ENCODE results near the gene NEGR1.
"Not testable (repeated sequence)": the region's sequence is repeated elsewhere in the genome, so short reads cannot be mapped to it uniquely, and the experiment has no call there.

NEGR1 gene

DNA sequence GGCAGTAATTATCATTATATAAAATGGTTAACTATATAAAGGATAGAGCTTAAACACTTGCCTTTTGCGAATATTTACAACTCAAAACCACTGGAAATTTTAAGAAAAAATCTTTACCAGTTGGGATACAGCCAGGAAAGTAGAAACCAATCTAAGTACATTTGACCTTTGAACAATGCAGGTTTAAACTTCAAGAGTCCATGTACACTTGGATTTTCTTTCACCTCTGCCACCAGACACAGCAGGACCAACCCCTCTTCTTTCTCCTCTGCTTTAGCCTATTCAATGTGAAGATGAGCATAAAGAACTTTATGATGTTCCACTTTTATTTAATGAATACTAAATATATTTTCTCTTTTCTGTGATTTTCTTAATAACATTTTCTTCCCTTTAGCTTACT is 361.1 kb downstream of the NEGR1 start:
- no peak for DNase-seq

DNA sequence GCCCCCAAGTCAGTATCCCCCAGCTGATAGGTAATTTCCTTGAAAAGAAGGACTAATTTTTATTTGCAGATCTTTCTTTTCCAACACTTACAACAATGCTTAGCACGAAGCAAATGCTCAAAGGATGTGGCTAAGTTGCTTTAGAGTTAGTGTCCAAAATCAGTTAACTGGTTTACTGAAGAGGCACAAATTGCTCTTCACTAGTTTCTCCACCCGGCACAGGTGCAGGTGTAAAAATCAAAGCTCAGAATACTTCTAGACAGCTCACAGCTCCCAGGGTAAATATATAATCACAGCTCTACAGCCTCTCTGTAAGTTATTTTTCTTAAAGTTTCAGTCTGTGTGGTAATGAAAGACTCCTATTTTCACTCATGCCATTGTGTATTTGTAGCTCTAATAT is 361.8 kb downstream of the NEGR1 start:
- no peak for DNase-seq

DNA sequence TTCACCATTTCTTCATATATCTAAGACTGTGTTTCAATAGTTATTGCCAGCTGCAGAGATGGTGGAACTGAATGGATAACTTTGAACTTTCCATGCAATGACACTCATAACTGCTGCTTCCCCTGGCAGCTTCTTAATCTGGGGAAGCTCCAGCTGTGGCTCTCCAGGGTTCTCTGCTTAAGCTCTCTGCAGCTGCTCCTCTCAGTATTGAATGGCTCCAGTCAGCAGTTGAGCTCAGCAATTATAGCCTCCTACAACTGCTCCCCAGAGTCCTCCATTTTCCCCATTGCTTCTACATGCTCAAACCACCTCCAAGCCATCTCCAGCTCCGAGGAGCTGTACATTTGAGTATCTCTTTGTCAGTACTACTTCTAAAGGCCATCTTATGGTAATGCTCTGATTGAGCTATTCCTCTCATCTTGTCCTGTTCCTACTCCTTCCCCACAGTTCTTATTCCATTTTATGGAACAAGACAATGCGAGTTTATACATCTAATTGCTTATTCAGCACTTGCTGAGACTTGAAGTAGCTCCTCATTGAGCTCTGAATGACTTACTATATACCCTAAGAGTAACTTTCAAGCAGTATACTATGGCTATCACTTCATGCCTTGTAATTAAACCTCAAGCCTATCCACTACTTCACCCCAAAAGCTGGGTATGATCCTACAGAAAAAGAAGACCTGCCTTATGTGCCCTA is 362.4 kb downstream of the NEGR1 start:
- DNase-seq = no peak

GRCh38 chr1:71918630-71919029 is 363.7 kb downstream of the NEGR1 start:
- no peak for DNase-seq

DNA sequence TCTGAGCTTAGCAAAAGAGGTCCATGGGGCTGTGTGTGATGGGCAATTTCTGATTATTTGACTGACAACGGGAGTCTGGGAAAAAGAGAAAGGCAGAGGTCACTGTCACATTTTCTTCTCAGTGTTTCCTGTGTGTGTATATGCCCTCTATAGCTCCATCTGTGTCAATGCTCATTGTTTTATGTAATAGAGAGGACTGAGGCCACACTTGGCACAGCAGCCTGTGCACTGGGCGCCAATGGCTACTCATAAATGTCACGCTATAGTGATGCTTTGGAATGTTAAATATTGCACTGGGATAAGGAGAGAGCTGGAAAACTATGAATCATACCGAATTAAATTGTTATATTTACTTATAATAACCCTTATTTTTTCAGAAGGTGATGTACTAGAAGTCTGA is 365.4 kb downstream of the NEGR1 start:
- DNase-seq = no peak

DNA sequence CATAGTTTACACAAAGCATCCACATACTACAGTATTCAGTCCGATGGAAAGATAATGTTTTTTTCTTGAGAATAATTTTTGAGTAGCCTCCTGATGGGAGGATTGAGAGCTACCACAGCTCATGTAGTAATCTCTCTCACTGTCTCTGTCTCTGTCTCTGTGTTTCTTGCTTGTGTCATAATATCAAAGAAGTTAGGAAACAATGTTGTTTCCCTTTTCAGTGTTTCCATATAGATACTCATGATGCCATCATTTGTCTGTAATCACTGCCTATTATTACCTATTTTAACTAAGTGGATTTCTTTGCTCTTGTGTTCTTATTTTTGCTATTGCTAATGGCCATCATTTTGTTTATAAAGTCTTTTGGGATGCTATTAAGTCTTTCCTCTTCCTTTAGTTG is 367.7 kb downstream of the NEGR1 start:
- no peak for DNase-seq

- DNase-seq = no peak
Observed at GRCh38 chr1:71908871-71909390, 373.4 kb downstream of the NEGR1 start.

DNA sequence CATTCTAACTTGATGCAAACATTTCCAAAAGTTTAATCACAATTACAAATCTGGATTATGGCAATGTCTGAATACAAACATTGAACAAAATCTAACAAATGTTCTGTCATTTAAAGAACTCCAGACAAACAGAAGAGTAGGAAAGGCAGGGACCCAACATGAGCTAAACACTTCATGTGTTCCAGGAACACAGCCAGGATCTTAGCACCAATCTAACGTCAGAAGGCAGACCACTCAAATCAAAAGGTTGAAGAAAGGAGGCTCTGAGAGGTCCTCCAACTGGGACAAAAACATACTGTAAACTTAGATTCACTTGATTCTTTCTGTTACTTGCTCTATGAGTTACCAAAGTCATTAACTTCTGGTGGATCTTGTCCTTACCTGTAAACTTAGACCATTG is 374.0 kb downstream of the NEGR1 start:
- DNase-seq = no peak

- DNase-seq = no peak
Observed at GRCh38 chr1:71899881-71900280, 382.5 kb downstream of the NEGR1 start.

GRCh38 chr1:71888166-71888565 is 394.2 kb downstream of the NEGR1 start:
- DNase-seq = not testable (repeated sequence)

- no peak for DNase-seq
Observed at GRCh38 chr1:71885171-71885570, 397.2 kb downstream of the NEGR1 start.

DNA sequence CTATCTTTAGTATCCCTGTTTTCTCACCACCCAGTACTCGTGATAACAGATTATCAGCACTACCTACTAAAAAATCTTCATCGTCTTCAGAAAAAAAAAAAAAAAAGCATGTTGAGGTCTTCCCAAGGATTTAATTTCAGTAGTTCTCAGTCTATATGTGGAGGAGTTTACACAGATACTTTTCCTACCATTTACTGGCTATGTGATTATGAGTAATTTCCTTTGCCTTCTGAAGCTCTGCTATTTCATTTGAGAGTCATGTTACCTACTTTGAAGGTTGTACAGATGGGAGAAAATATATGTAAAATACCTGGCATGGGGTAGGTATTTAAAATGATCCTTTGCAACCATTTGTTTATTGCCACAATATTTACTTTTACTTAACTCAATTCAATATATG is 399.7 kb downstream of the NEGR1 start:
- DNase-seq = no peak

DNA sequence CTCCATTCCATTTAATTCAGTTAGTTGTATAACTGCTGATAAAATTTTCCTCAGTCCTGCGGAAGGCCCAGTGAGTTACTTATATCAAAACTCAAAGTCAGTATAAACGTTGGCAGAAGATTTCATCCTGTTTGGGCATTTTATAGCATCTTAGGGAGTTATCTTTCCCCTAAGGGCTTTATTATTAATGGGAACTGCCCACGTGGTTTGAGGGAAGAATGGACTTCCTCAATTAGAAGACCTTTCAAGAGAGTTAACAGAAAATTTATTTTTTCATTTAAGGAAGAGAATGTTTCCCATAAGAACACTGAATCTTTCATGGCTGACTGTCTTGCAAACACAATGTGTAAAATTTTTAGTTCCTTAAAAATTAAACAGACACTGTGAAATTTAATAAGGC is 400.1 kb downstream of the NEGR1 start:
- no peak for DNase-seq

DNA sequence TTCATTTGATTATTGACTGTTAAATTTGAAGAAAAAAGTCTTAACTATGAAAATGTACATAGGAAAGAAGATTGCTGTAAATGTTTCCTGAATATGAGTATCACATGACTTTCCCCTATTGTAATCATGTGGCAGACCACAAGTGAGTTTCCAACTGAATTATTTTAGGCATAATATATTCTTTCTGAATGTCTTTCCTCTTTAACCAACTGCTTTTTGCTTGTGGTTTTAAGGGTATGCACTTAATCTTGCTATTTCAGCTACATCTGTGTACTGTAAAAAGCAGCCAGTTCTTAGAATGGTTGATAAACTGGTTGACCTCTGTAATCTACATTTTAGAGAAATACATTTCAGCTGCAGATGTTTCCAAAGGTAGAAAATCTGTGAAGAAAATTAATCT is 400.7 kb downstream of the NEGR1 start:
- DNase-seq = no peak

DNA sequence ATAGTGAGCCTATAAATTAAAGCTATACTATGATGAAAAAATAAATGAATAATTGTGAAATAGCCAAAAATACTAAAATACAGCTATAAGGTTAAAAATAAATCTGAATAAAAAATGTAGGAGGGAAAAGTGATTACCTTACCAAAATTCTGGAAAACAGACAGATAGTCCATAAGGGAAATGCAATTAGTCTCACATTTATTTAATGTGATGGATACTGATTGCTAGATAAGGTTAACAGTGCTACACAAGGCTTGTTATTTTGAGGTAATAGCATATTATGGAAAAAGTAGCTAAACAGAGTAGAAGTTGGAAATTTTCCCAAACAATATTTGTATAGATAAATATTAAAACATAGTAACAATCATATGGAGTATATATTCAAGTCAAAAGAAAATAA is 413.0 kb downstream of the NEGR1 start:
- DNase-seq = no peak

GRCh38 chr1:71862756-71863155 is 419.6 kb downstream of the NEGR1 start:
- DNase-seq = no peak

DNA sequence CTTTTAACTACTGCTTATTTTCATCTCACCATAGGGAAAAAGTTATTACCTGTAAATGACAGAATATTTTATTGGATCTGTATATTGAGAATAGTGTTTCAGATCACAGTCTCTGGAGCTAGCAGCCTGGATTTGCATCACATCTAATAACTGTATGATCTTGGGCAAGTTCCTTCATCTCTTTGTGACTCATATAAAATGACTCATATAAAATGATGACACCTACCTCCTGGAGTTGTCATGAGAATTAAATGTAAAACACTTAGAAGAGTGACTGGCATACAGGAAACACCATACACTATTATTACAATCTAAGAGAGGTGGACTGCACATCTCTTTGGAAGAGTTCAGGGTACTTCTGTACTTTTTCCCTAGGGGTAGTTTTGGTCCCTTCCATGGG is 421.3 kb downstream of the NEGR1 start:
- DNase-seq = no peak

DNA sequence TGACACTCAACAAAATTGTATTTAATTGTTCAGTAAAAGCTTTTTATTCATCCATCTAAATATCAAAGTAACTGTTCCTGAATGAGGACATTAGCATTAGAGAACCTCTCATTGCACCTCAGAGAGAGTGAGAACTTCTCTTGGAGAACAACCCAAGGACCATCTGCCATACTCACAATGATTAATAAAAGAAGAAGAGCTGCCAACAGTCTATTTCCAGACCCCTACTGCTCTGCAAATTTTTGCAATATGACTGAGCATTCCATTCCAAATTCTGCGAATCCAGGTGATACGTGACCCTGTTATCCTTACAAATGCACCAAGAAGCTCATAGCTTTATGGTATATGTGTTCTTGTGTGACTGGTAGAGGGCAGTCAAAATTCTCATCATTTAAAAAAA is 422.5 kb downstream of the NEGR1 start:
- DNase-seq = no peak

- no peak for DNase-seq
Observed at GRCh38 chr1:71857862-71858261, 424.5 kb downstream of the NEGR1 start.

DNA sequence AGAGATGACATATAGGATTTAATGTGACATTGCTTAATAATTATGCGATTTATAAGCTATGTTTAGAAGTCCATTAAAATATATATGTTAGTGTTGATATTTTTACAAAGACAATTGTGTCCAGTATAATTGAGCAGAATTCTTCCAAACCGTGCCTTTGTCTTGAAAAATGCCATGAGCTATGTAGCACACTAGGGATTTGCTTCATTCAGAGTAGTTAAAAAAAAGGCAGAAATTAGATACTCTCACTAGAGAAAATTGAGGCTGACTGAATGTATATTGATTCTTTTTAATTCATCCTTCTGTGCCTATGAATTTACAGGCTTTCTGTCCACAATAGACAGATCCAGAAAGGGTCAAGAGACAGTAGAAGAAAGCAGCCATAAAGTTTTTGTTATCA is 429.0 kb downstream of the NEGR1 start:
- no peak for DNase-seq

DNA sequence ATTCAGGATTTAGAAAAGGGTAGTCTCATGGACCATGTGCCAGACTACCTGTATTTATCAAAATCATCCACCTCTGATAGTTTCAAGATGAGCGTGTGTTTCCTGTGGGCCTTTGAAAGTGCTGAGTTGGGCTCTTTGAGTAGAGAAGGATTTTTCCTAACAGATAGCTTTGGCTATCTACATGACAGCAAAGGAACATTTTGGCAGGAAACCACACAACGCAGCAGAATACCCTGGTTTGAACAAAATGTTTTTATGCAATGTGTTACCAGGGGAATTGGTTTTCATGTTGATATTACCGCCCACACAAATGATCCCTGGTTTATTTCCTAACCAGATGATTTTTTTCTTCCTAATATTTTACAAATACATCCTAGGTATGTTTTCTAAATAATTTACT is 431.4 kb downstream of the NEGR1 start:
- no peak for DNase-seq

GRCh38 chr1:71850515-71850914 is 431.8 kb downstream of the NEGR1 start:
- DNase-seq = no peak

- DNase-seq = no peak
Observed at GRCh38 chr1:71843012-71843411, 439.3 kb downstream of the NEGR1 start.

- DNase-seq = no peak
Observed at GRCh38 chr1:71839876-71840275, 442.5 kb downstream of the NEGR1 start.

DNA sequence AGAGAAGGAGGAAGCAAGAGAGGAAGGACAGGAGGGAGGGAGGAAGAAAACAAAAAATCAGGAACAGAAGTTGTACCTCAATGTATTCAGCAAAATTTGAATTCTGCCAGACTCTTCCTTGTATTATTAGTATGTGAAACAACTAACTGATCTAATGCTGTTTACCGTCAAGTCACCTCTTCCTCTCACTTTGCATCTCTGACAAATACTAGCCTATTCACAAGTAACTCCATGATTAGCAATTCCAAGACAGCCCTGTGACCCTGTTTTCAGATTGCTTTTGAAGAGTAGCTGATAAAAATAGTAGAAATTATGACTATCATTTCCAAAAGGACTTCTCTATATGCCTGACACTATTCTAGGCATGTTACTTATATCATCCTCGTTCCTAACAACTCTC is 445.4 kb downstream of the NEGR1 start:
- no peak for DNase-seq
